Articular chondrocyte of knee joint (primary cell): ENCODE data around the gene GPR146. TPM values are rescaled to one million over a fixed set of nuclear protein-coding genes. Genes with fewer than 3 reads are reported as not detected.

ENCODE experiments used
- small RNA-seq: library from RNA; depleted of rRNA; stranded (forward); fragments of <200 nt; gene quantifications from one replicate; pipeline ENCODE3, GENCODE V24; 2012
- total RNA-seq: library from RNA; depleted of rRNA; stranded (reverse); fragments of >200 nt; gene quantifications from 2 replicates; pipeline ENCODE4 v1.2.3, GENCODE V29; 2012

The GPR146 gene
- 2.5 and 3.8 TPM in 2 replicates for total RNA-seq

DNA sequence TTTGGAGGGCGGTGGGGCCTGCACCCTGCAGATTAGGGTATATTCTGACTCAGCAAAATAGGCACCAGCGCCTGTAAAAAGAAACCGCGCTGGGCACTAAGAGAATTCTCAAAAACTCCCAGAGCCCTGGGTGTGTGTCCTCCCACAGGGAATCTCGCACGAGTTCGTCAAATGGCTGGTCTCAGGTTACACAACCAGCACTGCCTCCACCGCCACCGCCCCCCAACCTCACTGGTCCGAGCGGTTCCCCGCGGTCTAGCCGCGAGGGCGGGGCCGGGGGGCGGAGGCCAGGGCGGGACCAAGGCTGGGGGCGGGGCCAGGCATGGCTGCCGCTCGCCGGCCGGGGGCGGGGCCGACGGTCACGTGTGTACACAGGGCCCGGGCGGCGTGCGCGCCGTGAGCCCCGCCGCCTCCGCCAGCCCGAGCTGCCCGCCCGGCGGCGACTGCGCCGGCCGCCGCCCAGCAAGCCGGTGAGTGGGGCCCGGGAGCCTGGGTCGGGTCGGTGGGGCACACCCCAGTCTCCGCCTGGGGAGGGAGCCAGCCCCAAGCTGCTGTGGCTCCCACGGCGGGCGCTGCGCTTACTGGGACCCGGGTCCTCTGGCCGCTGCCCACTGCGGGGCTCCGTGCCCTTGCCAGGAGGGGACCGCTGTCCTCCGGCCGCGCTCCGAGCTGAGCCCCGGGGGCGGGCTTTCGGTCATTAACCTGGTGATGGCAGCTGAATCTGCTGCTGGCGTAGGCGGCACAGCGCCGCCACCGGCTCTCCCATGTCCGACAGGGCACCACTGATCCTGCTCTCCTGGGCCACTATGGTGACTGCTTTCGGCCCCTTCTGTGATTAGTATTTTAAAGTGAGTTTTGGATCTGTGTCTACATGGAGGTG is at the start of gene GPR146:
TSS of gene GPR146 (plus strand) at position 358 of the 880 bp plus-strand sequence. CDS start 12,970 bp downstream, outside the sequence.

GRCh38 chr7:1087952-1088920 is 43.9 kb downstream of the GPR146 start, which contains the start of gene GPER1:
Gene GPER1, plus strand, starts transcription at chr7:1088113. Its CDS starts 3,616 bp downstream, at chr7:1091729.

Small RNAs within 50 kb of the gene (small RNA-seq; reads per million reads assigned to genes)
- 109 reads per million, percentile 98 among the genes with 10 or more reads in this experiment for gene MIR339

Other genes with a start within 250 kb of the GPR146 start
- 154 and 196 TPM in 2 replicates for gene SUN1, start 212.1 kb upstream of the GPR146 start, total RNA-seq
- gene GET4, start 168.0 kb upstream of the GPR146 start, total RNA-seq, result 13.8 and 15.7 TPM in 2 replicates
- 2.3 and 2.4 TPM in 2 replicates for gene ADAP1, start 89.9 kb upstream of the GPR146 start, total RNA-seq
- gene COX19, start 69.0 kb upstream of the GPR146 start, total RNA-seq, result 11.1 and 12.5 TPM in 2 replicates
- gene CYP2W1, start 61.4 kb upstream of the GPR146 start, total RNA-seq, result under 0.01 TPM in 1 of 2 replicates, not detected in the other
- gene GPER1, start 43.6 kb downstream of the GPR146 start, total RNA-seq, result 18.0 and 19.6 TPM in 2 replicates
- 18.1 and 19.2 TPM in 2 replicates for gene ZFAND2A, start 115.7 kb downstream of the GPR146 start, total RNA-seq
- not detected in 2 replicates for gene UNCX, start 188.3 kb downstream of the GPR146 start, total RNA-seq